Uterus (tissue), 2 donors: ENCODE measurements around the gene PLD1.

ENCODE experiments used
- CTCF ChIP-seq, 4 experiments: fragments of 200-600 bp in 2 of 4; fragments of 450-650 bp in 2 of 4; sonication (generic) in 2 of 4; IDR thresholded peaks; one replicate each; pipeline ENCODE4 v1.5.1; 2016 to 2019; ENCODE audit warnings: antibody characterized with exemption in 4 of 4, mild to moderate bottlenecking in 2 of 4, moderate library complexity in 1 of 4
- POLR2A ChIP-seq, 2 donors: fragments of 450-650 bp; IDR thresholded peaks; one replicate each; pipeline ENCODE4 v1.6.1; 2016; ENCODE audit warnings: antibody characterized with exemption in 2 of 2, mild to moderate bottlenecking in 1 of 2, moderate library complexity in 1 of 2

- TF ChIP-seq CTCF (IDR thresholded peaks at IDR 0.05) (no peak), POLR2A (IDR thresholded peaks at IDR 0.05) (no peak)
Measured at GRCh38 chr3:171684221-171684620, 126.1 kb downstream of the PLD1 start.
